HCT116 (cell line): ENCODE results near the gene RASSF3.

ENCODE experiments used
- JUND ChIP-seq: IDR thresholded peaks from 2 replicates; pipeline ENCODE4 v1.6.1; 2012
- TF ChIP-seq, protein P1 (sequence below): IDR thresholded peaks from 2 replicates; pipeline ENCODE4 v1.6.1; 2012; ENCODE audit warnings: low read depth
- TF ChIP-seq, protein P2 (sequence below), 3 experiments: fragments of 200-600 bp in 1 of 3; sonication (generic) in 1 of 3; IDR thresholded peaks in 2 of 3; conservative IDR thresholded peaks in 1 of 3; 2 replicates each; pipeline ENCODE4 v1.5.1; 2012 to 2017; ENCODE audit warnings: low read depth in 2 of 3, low read length in 2 of 3, antibody characterized with exemption in 1 of 3, borderline replicate concordance in 1 of 3, control low read depth in 1 of 3, mild to moderate bottlenecking in 1 of 3, mixed read lengths in 1 of 3, mixed run types in 1 of 3, moderate library complexity in 1 of 3; ENCODE audit not compliant: insufficient read depth in 1 of 3
- TF ChIP-seq, protein P3 (sequence below): IDR thresholded peaks from 2 replicates; pipeline ENCODE4 v1.6.1; 2012

DNA sequence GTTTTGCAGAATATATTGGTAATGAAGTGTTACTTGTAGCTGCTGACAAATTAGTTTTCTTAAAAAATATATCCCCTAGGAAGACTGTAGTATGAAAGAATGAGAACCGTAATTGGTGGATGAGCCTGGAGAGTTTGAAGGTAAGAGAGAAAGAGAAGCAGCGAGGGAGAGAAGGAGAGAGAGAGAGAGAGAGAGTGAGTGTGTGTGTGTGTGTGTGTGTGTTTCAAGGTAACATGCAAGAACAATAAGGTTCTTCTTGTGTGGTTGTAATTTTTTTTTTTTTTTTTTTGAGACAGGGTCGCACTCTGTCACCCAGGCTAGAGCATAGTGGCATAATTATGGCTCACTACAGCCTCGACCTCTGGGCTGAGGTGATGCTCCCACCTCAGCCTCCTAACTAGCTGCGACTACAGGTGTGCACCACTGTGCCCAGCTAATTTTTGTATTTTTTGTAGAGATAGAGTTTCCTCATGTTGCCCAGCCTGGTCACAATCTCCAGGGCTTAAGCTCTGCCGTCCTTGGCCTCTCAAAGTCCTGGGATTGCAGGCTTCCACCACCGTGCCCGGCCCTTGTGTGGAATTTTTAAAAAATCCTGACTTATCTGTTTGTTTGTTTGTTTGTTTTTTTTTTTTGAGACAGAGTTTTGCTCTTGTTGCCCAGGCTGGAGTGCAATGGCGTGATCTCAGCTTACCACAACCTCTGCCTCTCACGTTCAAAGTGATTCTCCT is 73.7 kb downstream of the RASSF3 start:
- TF ChIP-seq, protein P1, sequence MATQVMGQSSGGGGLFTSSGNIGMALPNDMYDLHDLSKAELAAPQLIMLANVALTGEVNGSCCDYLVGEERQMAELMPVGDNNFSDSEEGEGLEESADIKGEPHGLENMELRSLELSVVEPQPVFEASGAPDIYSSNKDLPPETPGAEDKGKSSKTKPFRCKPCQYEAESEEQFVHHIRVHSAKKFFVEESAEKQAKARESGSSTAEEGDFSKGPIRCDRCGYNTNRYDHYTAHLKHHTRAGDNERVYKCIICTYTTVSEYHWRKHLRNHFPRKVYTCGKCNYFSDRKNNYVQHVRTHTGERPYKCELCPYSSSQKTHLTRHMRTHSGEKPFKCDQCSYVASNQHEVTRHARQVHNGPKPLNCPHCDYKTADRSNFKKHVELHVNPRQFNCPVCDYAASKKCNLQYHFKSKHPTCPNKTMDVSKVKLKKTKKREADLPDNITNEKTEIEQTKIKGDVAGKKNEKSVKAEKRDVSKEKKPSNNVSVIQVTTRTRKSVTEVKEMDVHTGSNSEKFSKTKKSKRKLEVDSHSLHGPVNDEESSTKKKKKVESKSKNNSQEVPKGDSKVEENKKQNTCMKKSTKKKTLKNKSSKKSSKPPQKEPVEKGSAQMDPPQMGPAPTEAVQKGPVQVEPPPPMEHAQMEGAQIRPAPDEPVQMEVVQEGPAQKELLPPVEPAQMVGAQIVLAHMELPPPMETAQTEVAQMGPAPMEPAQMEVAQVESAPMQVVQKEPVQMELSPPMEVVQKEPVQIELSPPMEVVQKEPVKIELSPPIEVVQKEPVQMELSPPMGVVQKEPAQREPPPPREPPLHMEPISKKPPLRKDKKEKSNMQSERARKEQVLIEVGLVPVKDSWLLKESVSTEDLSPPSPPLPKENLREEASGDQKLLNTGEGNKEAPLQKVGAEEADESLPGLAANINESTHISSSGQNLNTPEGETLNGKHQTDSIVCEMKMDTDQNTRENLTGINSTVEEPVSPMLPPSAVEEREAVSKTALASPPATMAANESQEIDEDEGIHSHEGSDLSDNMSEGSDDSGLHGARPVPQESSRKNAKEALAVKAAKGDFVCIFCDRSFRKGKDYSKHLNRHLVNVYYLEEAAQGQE, result no peak
- TF ChIP-seq, protein P2, sequence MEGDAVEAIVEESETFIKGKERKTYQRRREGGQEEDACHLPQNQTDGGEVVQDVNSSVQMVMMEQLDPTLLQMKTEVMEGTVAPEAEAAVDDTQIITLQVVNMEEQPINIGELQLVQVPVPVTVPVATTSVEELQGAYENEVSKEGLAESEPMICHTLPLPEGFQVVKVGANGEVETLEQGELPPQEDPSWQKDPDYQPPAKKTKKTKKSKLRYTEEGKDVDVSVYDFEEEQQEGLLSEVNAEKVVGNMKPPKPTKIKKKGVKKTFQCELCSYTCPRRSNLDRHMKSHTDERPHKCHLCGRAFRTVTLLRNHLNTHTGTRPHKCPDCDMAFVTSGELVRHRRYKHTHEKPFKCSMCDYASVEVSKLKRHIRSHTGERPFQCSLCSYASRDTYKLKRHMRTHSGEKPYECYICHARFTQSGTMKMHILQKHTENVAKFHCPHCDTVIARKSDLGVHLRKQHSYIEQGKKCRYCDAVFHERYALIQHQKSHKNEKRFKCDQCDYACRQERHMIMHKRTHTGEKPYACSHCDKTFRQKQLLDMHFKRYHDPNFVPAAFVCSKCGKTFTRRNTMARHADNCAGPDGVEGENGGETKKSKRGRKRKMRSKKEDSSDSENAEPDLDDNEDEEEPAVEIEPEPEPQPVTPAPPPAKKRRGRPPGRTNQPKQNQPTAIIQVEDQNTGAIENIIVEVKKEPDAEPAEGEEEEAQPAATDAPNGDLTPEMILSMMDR (IDR thresholded peaks at IDR 0.05 in 2 of 3, conservative IDR thresholded peaks at IDR 0.05 in 1 of 3; ENCODE audit: borderline replicate concordance in 1 of 3, insufficient read depth in 1 of 3, low read depth in 2 of 3, low read length in 2 of 3), result no peak
- no peak for TF ChIP-seq JUND
- TF ChIP-seq, protein P3, sequence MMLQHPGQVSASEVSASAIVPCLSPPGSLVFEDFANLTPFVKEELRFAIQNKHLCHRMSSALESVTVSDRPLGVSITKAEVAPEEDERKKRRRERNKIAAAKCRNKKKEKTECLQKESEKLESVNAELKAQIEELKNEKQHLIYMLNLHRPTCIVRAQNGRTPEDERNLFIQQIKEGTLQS, result no peak
